HG03354 (cell line): Measurements from ENCODE around the gene TCOF1.

Experiments
- ATAC-seq: cut with Tn5 transposase; IDR thresholded peaks from one replicate; pipeline ENCODE4 v1.9.1; 2021; ENCODE audit warnings: mild to moderate bottlenecking; ENCODE audit not compliant: unreplicated experiment, poor library complexity, severe bottlenecking

The TCOF1 gene

DNA sequence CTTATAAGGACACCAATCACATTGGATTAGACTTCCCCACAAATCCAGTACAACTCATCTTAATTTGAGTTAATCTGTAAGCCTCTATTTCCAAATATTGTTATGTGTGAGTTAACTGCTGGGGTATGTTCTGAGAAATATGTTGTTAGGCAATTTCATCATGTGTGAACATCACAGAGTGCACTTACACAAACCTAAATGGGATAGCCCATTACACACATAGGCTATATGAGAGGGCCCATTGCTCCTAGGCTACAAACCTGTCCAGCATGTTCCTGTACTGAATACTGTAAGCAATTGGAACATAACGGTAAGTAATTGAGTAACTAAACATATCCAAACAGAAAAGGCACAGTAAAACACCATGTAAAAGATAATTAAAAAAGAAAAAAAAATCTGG lies 35.7 kb upstream of the TCOF1 start:
- no peak for ATAC-seq

DNA sequence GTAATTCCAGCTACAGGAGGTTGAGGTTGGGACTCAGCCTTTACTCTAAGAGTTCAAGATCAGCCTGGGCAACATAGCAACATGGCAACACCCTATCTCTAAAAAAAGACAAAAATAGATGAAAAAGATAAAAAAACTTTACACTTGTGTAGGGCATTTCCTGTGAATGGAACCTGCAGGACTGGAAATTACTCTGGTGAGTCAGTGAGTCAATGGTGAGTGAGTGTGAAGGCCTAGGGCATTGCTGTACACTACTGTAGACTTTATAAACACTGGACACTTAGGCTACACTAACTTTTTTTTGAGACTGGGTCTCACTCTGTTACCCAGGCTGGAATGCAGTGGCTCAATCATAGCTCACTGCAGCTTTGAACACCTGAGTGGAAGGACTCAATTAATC lies 35.3 kb upstream of the TCOF1 start:
- no peak for ATAC-seq

DNA sequence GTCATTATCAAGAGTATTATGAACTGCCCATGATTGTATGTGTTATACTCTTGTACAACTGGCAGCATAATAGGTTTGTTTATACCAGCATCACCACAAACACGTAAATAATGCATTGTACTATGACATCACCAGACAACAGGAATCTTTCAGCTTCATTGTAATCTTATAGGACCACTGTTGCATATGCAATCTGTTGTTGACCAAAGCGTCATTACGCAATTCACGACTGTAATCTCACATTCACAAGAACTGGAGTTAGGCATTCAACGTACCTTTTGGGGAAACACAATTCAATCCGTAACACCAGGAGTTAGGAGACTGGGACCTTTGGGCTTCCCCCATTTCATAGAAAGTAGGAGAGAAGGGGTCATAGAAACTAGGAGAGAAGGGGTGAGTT lies 34.4 kb upstream of the TCOF1 start:
- ATAC-seq: no peak

DNA sequence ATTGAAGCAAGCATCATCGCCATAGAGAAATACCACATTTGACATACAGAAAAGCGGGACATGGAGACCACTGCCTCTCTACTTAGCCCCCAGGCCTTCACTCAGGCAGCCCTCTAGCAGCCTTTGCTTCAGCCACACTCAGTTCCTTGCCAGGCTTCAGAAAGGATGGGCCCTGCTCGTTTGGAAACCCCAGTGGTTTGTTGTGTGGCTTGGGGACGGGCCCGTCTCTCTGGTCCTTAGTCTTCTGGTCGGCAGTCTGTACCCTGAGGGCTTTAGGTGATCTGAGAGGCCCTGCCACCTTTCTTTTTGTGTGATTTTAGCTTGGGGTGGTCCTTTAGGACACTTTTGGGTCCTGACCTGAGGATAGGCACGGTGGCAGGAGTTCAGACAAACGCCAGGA lies 33.7 kb upstream of the TCOF1 start:
- no peak for ATAC-seq

DNA sequence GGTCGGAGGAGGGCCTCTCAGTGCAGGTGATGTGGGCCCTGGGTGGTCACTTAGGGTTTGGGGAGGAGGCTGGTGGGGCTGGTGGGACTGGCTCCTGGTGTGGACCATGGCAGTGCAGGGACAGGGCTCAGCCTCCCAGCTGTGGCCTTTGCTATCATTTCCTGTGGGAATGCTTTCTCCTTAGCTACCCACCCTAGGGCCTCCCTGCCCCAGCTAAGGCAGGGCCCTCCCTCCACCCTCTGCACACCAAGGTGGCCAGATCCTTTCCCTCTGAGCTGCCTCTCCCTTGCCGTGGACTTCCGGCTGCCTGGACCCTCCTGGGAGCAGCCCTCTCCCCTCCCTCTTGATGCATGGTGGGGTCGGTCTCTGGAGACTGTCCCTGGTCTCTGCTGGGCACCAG lies 32.1 kb upstream of the TCOF1 start:
- ATAC-seq: no peak

DNA sequence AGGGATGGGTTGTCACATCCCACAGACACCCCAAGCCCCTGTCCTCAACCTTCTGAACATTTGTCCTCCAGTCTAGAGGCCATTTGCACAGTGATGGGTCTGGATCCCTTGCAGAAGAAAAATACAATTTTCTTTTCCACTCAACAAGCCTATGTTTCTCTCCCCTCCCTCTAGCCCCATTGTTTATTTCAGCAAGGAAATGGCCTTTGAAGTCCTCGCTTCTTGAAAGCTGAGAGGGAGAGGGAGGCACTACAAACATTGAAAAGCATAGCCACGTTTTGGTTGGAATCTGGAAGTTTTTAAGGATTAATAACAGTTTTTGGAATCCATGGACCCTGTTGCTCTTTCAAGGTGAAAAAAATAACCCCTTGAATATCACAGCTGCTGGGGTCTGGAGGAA lies 30.8 kb upstream of the TCOF1 start:
- no peak for ATAC-seq

DNA sequence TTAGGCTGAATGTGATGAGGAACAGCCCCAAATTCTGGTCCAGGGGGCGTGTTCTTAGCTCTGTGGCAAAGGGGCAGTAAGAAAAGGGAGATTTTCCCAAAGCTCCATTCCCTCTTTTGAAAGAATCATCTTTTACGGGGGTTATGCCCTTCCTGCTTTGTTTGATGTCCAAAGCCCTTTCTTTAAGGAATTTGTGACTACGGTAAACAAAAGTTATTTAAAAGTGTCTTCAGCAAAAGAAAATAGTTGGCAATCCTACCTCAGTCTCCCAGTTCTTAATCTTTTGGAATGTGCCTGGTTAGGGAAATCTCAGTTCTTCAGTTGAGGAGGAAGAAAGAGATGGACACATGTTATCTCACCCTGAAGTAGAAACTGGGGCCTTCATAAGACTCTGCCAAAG lies 30.4 kb upstream of the TCOF1 start:
- ATAC-seq: no peak

DNA sequence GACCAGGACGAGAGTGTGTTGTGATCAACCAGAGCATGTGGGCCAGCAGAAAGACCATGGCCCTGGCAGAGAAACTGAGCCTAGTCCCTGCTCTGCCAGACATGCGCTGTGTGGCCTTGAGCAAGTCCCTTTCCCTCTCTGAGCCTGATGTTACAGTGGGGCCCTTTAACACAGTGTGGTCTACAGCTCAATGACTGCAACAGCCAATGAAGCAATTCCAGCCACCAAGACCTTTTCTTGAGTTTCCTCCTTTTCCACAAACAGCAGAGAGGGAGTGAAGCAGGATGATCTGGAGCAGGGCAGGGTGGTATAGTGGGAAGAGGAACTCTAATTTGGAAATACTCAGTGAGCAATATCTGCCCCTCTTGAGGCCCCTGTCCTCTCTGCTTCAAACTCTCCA lies 29.0 kb upstream of the TCOF1 start:
- no peak for ATAC-seq

DNA sequence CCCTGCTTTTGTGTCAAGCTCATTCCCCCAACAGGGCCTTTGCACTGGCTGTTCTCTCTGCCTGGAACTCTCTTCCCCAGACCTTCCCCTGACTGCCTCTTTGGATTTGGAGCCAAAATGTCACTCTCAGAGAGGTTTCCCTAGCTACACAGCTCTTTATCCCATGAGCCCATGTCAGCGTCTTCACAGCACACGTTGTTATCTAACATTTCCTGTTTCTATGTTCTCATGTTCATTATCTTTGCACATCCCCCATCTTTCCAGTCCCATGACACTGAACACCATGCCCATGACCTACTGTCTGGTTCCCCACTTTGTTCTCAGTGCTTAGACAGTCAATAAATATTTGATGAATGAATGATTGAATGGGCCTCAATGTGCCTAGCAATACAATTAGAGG lies 28.5 kb upstream of the TCOF1 start:
- no peak for ATAC-seq

DNA sequence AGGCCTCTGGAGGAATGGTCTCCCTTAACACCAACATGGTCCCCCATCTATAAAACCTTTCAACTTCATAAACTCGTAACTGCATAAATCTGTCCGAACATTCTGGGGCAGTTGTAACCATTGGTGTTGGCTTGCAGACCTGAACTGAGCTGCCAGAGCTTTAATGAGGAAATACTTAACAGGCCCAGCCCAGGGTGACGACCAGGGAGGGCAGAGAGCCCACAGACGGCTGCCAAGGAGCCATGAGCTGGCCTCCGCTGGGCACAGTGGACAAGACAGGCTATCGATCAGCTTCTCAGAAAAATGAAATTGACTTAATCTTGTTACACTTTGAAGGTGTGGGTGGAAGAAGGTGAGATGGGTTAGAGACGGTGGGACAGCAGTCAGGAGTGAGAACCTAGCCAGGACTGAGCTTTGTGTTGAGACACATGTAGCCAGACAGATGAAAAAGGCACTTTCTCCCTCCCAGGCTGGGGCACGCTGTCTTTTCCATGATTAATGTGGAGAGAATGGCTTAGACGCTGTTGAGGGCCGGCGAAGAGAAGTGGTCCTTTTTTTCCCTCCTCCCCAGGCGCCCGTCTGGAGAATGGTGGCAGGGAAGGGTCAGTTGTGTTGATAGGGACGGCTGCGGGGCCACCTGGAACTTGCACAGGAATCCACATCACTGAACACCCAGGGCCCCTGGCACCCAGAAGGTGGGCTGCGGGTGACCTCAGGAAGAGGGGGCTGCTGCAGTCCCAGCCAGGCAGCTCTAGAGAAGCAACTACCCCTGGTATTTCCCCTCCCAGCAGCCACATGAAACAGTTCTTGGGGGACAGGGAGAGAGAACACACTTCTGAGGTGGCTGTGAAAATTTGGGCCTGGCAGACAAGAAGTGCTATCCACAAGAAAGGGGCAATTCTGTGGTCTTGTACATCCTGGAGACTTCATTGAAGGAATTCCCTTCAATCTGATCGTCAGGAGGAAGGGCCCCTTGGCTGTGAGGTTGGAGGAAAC lies 27.3 kb upstream of the TCOF1 start:
- no peak for ATAC-seq

DNA sequence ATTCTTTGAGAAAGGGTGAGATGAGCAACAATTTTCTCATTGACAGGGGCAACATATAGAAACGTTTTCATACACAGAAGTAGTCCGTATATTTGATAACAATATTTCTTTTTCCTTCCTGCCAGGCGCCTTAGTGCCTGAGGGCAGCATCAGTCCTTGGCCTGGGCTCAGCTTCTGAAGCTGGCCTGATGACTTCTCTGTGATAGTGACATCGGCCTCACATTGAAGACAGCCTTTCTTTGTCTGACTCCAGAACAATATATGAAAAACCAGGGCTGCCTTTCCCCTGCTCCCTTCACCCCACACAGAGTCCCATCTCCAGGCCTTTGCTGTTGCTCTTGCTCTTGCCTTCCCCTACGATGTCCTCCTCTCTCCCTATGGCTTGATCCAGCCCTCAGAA lies 24.1 kb upstream of the TCOF1 start:
- no peak for ATAC-seq

DNA sequence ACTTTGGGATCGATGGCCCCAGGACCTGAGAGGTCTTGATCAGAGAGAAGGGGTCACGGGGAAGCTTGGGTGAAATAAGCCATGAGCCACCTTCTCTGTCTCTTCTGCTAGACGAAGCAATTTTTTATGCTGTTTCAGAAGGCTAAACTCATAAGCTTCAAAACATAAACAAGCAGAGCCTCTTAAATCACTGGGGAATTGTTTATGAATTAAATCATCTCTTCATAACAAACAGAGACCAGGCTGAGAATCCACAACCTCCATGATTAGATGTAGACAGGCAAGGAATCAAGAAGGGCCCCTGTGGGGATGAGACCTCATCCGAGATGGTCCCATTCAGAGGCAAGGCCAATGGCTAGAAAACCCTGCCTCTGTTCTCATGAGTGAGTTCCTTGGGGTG lies 21.7 kb upstream of the TCOF1 start:
- ATAC-seq: no peak

DNA sequence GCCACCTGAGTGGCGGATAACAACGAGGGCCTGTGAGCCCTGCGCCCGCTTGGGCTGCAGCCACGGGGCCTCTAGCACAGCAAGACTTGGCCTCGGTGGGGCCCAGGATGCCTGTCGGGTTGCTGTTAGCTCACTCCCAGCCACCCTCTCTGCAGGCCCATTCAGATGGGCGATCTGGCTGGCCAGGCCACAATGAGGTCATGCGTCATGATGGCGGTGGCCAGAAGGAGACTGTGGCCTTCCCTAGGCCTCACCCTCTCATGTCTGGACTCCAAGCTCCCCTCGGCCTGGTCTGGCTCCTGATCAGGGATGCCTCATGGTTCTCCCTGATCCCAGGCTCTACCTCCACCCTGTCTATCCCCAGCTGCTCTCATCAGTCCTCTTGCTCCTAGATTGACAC lies 19.0 kb upstream of the TCOF1 start:
- ATAC-seq: no peak

DNA sequence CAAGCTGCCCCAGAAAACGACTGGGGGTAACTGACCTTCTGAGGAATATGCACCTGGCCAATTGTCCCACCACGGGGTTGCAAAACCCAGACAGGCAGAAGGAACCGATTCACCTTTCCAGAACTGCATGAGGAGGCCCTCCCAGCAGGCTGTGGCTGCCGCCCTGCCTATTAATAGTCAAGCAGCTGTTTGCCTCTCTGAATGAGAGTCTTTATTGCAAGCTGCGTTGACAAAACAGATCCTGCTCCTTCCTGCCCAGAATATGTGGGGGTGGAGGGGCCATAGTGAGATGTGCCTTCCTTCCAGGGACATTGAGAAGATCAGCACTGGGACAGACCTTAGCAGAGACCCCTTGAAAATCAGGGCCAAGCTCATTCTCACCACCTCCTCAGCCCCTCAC lies 18.3 kb upstream of the TCOF1 start:
- no peak for ATAC-seq

DNA sequence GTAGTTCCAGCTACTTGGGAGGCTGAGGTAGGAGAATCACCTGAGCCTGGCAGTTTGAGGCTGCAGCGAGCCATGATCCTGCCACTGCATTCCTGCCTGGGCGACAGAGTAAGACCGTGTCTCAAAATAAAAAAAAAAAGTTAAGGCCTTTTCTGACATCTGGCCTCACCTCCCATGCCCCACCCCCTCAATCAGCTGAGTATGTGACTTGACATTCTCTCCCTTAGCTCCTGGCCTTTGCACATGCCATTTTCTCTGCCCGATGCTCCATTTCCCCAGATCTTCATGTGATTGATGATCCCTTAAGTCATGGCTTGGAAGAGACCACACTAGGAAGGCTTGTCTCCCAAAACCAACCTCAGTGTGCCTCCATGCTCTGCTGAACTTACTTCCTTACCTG lies 17.7 kb upstream of the TCOF1 start:
- no peak for ATAC-seq

DNA sequence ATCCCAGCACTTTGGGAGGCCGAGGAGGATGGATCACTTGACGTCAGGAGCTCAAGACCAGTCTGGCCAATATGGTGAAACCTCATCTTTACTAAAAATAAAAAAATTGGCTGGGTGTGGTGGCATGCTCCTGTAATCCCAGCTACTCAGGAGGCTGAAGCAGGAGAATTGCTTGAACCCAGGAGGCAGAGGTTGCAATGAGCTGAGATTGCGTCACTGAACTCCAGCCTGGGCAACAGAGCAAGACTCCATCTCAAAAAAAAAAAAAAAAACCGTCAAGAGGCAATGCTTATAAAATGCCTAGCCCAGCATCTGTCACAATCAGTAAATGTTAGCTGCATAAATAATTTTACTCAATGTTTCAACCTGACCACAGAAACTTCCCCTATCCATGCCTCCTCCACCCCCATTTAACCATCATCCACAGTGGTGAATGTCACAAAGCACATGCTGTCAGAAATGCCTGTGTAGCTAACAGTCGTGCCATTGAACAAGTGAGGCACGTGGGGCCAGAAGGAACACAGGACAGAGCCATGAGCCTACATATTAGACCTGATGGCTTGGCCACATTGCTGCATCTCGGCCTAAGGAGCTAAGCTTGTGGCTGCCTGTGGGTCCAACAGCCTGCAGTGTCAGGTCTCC lies 16.8 kb upstream of the TCOF1 start:
- no peak for ATAC-seq

DNA sequence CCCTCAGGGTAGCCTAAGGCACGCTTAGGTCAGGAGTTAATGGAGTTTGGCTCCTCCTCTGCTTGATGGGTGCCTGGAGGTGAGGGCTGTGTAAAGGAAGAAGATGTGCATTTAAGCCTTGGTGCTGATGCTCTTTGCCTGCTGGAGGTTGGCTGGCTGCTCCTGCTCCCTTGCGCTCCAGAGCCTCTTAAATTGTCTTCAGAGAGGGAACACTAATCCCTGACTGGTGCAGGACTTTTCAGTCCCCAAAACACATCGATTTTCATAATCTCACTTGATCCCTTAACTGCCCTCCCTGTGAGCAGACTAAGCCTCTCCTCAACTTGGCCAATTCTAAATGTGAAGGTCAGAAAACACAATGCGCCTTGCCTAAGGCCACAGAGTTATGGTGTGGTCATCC lies 16.2 kb upstream of the TCOF1 start:
- ATAC-seq: no peak

DNA sequence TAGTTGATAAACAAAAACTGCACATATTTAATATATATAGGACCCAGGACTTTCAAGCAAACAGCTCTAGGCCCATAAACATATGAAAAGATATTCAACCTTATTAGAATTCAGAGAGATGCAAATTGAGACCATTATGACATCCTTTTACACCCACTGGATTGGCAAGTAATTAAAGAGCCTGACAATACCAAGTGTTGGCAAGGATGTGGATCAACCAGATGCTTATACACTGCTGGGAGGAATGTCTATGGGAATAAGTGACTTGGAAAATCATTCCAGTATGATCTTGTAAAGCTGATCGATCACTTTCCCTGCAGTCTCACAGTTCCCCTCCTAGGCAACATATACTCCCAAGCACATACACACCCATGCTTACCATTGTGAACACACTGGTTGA lies 15.5 kb upstream of the TCOF1 start:
- ATAC-seq: no peak

DNA sequence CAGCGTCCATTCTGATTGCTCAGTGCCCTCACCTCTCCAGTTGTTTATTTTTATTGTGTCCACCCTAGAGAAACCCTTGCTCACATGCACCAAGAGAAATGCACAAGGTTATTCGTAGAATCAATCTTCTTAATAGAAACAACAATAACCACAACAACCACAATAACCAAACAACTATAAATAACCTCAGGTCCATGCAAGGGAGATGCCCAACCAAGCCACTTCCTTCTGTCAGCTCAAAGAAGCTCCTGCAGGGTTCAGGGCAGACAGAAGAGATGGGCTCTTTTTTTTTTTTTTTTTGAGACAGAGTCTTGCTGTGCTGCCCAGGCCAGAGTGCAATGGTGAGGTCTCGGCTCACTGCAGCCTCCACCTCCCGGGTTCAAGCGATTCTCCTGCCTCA lies 14.9 kb upstream of the TCOF1 start:
- ATAC-seq: no peak

DNA sequence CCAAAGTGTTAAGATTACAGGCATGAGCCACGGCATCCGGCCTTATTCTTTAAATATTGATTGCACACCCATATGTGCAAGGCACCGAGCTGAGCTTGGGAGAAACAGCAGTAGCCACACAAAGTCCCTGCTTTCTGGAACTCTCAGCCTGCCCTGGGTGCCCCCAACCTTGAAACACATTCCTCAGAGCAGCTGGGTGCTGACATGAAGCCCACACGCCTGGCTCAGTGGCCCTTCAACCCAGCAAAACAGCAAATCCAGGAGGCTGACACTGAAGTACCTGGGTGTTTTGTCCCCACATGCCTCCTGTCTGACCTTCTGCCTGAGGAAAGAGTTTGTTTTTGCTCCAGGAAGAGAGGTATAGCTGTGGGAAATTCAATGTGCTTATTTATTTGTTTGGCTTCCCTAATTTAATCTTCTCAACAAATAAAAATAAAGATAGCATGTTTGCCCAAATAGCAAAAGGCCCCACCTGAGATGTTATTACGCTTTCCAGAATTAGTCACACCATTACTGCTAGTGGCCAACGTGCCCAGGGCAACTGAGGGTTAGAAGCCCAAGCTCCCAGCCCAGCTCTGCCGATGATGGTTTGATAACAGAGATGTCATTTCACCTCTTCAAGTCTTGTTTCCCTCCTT lies 13.4 kb upstream of the TCOF1 start:
- ATAC-seq: no peak

DNA sequence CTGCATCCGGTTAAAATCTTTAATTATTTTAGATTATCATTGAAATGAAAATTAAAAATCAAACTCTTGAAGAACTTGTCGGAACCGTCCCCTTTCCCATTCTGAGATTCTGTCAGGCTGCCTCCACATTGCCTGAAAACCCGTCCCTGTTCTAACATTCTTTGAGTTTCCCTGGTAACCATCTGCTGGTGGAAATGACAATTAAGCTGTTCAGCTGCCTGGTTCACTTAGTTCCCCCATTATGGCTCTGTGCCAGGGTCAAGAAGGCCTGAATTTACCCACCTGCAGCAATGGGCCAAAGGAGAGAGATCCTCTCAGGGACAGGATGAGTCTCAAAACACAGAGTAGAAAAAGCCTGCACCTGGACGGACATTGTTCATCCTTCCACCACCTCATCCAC lies 11.8 kb upstream of the TCOF1 start:
- ATAC-seq: no peak
